GM21528 (cell line): ENCODE results near the gene PPP1R13B.
"Not testable (repeated sequence)": the region's sequence is repeated elsewhere in the genome, so short reads cannot be mapped to it uniquely, and the experiment has no call there.

ENCODE experiments used
- ATAC-seq: cut with Tn5 transposase; IDR thresholded peaks from one replicate; pipeline ENCODE4 v1.9.1; 2021; ENCODE audit warnings: mild to moderate bottlenecking, moderate library complexity; ENCODE audit not compliant: unreplicated experiment, low FRiP score

Gene PPP1R13B, protein sequence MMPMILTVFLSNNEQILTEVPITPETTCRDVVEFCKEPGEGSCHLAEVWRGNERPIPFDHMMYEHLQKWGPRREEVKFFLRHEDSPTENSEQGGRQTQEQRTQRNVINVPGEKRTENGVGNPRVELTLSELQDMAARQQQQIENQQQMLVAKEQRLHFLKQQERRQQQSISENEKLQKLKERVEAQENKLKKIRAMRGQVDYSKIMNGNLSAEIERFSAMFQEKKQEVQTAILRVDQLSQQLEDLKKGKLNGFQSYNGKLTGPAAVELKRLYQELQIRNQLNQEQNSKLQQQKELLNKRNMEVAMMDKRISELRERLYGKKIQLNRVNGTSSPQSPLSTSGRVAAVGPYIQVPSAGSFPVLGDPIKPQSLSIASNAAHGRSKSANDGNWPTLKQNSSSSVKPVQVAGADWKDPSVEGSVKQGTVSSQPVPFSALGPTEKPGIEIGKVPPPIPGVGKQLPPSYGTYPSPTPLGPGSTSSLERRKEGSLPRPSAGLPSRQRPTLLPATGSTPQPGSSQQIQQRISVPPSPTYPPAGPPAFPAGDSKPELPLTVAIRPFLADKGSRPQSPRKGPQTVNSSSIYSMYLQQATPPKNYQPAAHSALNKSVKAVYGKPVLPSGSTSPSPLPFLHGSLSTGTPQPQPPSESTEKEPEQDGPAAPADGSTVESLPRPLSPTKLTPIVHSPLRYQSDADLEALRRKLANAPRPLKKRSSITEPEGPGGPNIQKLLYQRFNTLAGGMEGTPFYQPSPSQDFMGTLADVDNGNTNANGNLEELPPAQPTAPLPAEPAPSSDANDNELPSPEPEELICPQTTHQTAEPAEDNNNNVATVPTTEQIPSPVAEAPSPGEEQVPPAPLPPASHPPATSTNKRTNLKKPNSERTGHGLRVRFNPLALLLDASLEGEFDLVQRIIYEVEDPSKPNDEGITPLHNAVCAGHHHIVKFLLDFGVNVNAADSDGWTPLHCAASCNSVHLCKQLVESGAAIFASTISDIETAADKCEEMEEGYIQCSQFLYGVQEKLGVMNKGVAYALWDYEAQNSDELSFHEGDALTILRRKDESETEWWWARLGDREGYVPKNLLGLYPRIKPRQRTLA

DNA sequence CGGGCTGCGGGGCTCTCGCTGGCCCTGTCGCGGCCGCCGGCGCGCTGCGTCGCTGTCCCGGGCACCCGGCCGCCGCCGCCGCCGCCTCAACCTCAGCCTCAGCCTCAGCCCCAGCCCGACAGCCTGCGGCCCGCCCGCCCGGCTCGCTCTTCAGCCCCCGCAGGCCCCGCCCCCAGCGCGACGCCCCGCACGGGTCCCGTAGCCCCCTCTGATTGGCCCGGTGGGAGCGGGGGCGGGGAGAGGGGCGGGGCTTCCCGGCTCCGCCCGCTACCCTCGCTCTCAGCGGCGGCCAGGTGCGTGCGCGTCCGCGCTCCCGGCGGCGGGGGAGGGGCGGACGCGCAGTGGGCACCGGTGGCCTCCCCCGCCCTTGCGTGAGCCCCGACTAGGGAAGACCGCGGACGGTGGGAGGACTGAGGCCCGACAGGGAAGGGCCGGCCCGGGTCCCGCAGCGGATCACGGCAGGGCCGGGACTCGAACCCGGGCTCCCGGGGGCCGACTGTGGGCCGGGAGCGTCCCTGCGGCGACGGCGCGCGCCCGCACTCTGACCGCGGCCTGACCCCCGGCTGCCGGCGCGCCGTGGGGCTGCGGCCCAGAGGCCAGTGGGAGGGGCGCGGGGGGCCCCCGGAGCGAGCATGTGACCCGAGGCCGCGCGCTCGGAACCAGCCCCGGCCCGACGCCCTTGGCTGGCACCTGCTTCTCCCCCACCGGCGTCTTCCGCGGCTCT is at the start of gene PPP1R13B:
Gene PPP1R13B, minus strand, starts transcription at position 125 of the 724 bp plus-strand sequence. CDS start 268 bp downstream, outside the sequence.
- peak; percentile 86 for ATAC-seq

DNA sequence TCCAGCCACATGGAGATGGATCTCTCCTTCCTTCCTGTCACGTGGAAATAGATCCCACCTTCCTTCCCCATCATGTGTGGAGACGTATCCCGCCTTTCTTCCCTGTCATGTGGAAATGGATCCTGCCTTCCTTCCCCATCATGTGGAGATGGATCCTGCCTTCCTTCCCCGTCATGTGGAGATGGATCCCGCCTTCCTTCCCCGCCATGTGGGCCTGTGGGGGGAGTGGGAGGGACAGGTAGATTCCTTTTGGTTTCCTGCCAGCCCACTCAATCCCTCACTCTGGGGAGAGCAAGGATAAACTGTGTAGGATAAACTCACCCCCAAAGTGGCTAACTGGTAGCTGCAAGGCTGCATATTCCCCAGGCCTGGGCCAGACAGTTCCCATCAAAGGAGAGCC is 49.2 kb upstream of the PPP1R13B start:
- no peak for ATAC-seq

DNA sequence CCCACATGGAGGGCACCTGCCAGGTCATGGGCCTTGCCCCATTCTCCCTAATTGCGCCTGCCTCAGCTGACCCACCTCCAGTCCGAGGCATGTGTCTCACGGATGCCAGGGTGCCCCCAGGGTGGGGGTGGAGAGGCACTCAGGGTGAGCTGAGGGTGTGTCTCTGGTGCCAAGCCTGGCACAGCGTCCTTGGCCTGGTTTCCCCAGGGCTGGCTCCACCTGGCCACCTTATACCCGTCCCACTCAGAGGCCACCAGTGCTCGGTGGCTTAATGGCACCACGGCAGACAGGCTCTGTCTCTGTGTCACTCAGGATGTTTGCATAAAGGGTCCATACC is 47.3 kb upstream of the PPP1R13B start:
- no peak for ATAC-seq

DNA sequence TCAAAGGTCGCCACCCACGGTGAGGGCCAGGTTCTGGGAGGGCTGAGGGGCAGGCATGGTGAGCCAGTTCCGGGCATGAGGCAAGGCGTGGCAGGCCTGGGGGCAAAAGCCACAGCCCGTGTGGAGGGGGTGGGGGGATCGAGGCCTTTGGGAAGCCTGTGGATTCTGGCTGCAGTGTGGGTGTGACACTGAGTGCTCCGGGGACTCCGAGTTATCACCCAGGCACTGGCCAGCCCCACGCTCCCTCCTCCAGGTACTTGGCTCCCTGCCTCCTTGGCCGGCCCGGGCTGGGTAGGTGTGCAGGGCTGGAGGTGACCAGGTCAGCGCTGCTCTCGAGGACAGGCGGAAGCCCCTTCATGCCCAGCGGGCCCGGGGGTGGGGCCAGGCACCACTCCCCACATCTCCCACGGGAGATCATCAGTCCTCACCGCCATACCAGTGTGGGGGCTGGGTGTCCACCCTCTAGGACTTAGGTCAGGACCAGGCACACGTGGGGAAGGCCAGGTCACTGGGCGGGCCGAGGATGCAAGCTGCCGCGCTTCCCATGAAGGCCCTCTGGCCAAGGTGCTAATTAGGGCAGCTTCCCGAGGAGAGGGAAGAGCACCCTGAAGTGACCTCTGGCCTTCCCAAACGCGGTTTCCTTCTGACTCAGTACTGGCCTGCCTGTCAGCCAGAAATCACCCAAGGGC is 46.8 kb upstream of the PPP1R13B start:
- ATAC-seq = no peak

DNA sequence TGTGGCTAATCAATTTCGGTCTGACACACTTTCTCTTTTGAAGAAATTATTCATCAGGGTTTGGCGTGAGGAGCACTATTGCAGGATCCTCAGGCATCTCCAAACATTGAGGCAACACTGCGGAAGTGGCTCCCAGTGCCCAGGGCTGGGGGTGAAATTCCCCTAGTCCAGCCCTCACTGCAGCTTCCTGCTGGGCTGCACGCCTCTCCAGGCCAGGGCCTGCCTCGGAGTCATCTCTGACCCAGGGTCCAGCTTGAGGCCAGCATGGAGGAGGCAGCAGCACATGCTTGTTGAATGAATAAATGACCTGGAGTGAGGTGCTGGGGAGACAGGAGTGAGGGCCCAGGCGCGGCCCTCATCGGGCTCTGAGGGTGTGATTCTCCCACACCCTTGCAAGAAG is 44.9 kb upstream of the PPP1R13B start:
- no peak for ATAC-seq

DNA sequence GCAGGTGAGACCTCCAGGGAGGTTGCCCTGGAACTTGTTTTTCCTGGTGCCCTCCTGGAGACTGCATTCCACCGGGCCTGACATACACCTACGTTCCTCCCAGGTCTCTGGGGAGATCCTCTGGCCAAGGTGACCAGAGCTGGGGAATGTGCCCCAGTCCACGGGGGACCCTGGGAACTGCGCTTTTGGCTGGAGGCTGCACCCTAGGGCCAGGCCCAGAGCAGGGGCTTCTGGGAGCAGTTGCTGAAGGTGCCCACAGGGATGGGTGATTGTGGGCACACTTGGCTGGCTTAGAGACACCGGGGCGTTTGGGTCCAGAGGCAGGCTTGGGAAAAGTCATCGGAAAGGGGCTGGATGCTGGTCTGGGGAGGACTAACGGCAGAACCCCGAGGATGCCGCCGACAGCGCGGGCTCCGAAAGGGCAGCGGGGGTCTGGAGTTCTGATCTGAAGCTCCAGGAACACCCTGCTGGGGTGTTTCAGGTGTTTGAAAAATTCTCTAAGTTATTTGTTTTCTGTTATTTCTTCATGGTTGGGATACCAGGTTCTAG is 44.4 kb upstream of the PPP1R13B start:
- ATAC-seq = no peak

DNA sequence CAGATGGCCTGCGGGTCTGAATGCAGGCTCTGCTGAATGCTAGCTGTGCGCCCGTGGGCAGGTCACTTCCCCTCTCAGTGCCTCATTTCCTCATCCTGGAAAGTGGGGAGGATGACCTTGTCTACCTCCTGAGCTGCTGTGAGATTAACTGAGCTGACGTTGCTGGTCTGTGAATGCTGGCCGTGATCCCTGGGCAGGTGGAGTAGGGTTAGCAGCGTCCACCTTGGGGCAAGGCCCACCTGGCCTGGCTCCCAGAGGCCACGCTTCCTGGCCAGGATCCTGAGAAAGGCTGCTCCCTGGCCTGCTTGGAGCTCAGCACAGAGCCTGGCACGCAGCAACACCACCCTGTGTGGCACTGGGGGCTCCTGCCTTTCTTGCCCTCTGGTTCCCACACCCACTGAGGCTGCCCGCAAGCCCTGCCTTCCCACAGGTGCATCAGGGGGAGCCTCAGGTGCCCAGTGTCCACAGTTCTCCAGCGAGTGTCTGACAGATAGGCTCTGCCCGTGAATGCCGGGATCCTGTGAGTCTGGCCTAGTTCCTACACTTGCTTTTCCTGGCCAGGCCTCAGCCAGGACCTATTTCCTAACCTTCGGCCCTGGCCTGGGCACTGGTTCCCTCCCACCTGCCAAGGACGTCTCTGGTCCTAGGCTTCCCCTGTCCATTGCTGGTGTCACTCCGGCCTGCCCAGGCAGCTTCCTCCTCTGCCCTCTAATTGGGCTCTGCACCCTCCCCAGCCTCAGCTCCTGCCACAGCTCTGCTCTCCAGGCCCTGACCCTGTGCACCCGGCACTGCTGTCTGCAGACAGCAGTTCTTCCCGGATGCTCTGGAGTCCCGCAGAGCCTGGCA is 43.7 kb upstream of the PPP1R13B start:
- ATAC-seq = no peak

DNA sequence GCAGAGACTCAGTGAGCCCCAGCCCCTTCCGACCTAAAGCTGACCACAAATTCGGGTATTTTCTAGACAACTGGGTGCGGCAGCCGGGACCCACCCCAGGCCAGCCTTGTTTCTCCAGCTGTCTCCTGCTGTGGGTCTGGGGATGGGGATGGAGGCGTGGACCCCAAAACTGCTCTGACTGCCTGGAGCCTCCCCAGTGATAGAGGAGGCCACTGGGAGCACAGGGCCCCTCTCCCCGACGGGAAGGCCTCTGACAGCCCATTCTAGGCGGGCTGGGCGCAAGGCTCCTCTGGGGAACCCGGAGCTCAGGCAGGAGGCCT is 42.6 kb upstream of the PPP1R13B start:
- no peak for ATAC-seq

DNA sequence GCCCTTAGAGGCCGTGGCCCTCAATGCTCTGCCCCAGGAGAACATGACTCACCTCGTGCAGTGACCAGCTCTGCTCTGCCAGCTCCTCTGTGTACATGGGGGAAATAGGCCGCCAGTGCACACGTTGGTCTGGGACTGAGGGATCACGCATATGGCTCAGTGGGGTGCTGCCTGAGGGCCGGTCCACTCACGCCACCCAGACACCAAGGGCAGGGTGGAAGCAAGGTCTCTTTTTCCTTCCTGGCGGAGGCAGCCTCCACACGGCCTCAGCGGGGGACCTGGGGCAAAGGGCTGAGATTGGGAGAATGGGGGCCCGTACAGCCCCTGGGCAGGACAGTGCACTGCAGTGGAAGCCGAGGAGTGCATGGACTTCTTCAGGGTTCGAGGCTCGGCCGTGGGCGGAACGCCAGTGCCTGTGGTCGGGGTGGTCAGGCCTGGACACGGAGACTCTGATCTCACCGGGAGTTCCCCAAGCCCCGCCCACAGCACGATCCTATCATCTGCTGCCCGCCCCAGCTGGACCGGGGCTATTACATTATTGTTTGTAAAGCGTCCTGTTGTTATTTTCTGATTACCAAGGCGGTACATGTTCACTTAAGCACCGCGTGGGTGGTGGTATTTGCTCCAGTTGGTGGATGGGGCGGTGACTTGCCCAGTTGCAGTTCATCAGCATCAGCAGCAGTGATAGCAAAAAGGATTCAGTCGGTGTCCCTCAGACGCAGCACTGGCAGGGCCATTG is 42.1 kb upstream of the PPP1R13B start:
- no peak for ATAC-seq

DNA sequence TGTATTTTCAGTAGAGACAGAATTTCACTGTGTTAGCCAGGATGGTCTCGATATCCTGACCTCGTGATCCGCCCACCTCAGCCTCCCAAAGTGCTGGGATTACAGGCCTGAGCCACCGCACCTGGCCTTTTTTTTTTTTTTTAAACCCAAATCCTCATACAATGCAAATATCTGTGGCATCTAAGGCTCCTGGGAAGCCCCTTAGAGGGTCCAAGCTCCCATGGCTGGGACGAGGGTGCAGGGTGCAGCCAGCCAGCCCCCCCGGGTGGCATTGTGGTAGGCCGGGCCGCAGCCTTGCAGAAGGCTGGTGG is 41.6 kb upstream of the PPP1R13B start:
- ATAC-seq = not testable (repeated sequence)

DNA sequence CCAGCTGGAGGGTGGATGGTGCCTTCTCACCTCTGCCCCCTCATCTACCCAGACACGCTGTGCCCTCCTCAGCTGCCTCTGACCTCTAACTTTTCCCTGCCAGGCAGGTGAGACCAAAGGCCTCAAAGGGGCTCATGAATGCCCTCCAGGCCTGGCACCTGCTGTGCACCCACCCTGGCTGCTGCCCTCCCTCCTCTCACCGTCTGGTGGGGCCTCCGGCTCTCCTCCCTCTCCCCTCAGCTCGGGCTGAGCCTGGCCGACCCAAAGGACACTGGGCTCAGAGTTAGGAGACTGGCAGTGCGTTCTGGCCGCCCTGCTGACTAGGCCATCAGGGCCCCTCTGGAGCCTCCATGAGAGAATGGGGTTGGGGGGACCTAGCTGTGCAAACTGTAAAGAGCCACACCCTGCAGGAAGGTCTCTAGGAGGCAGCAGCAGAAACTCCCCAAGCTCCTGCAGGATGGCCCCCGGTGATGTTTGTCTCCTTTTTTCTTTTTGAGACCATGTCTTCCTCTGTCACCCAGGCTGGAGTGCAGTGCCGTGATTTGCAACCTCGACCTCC is 40.3 kb upstream of the PPP1R13B start:
- ATAC-seq = no peak

DNA sequence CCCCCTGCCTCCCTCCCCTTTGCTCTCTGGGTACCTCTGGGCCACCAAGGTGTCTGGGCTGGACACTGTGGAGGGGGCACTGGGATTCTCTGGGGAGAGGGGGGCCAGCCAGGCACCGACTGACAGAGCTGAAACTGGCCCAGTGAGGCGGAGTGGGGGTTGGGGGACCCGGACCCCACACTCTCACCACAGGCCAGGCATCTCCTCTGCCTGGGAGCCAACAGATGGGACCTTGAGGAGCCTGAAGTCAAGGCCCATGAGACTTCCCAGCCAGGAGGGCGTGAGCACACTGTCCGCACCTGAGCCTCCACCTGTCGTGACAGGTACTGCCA is 39.8 kb upstream of the PPP1R13B start:
- no peak for ATAC-seq

DNA sequence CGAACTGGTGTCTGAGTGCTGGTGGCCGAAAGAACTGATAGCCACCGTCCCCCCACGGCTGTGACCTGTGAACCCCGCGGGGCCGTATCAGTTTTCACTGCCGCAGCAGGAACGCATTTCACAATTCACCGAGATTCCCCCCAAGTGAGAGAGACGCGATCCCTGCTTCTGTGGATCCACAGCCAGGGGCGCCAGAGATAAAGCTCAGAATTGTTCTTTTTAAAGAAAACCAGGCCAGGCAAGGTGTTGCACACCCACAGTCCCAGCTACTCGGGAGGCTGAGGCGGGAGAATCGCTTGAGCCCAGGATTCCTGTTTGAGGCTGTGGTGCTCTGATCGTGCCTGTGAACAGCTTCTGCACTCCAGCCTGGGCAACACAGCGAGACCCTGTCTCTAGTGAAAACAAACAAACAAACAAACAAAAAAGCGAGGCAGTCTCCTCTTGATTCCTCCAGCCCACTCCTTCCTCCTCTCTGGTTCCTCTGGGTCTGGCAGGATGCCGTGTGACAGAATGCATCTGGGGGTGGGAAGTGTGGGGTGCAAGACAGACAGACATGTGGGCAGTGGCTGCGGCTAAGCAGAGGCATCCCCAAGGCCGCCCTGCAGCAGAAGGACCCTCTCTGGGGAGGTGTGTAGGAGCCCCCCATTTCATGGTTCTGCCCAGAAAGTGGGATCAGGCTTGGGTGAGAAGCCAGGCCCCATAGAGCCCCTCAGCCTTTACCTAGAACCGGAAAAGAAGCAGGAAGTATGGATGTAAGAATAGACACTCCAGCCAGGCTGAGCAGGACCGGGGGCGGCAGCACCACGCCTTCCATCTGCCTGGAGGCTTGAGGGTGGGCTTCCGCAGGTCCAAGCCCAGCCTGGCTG is 39.2 kb upstream of the PPP1R13B start:
- no peak for ATAC-seq

DNA sequence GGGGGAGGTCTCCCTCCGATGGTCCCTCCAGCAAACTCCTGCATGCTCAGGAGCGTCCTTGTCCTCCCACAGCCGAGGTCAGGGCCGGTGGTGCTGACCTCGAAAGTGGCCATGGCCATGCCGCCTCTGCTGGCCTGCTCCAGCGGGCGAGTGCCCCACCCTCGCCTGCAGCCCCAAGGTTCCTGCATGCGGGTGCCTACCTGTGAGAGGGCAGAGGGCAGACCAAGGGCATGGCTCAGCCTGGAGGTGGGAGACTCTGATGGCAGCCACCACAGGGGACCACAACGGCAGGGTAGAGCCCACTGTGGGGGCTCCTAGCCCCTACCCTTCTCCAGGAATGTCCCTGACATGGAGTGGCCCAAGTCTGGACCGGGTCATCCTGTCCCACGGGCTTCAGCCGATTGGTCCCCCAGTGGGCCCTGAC is 38.1 kb upstream of the PPP1R13B start:
- ATAC-seq = no peak

DNA sequence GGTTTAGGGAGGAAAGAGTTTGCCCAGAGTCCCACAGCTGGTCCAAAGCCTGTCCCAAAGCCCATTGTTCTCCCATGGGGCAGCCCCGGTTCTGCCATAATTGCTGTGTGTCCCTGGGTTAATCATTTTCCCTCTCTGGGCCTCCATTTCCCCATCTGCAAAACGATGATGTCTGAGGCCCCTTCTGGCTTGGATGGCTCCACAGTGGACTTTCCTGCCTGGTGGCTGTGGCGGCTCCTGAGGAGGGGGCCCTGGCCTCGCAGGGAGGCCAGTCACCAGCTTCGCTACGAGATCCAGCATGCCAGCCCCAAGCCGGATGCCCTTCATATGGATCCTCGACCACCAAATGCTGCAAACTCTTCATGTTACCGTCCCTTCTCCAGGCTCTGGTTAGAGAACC is 37.5 kb upstream of the PPP1R13B start:
- no peak for ATAC-seq

DNA sequence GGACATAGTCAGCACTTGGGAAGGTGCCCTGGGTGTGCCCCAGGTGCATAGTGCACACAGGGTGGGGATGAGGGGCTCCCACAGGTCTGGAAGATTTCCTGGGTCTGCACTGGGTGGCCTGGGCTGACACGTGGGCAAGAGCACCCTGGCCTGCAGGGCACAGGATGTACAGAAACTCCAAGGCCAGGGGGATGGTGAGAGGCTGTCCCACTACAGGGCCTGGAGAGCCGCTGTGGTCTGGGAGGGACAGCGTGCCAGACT is 35.8 kb upstream of the PPP1R13B start:
- ATAC-seq = no peak

DNA sequence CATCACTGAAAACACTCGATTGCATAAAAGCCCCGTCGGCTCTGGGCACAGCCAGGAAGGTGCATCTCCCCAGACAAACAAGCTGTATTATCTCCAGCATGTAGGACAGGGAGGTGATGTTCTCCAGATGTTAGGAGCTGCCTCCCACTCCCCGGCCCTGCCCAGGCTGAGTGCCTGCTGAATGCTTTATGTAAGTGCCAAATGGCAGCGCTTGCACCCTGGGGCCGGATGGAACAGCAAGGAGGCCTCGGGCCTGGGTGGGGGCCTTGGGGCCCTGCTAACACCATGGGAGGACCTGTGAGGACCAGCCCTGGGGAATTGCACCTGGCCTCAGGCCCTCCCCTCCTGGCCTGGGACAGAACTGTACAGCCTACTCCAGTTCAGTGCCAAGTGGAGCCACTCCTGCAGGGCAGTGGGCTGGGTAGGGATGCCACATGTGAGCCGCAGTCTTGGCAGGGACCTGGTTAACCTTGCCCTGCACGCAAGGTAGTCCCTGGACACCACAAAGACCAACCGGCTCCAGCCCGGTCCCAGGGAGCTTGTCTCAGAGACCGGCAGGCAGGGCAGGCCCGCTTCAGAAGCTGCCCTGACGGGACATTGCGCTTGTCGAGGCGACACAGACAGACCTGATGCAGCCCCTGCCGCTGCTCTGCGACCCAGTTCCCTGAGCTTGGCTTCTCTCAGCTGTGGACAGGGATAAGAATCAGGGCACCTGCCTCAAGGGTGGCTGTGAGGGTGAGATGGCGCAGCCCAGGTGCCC is 35.3 kb upstream of the PPP1R13B start:
- no peak for ATAC-seq
